MCF 10A (cell line): ENCODE results near the gene ZER1. TPM values are rescaled to one million over a fixed set of nuclear protein-coding genes. Genes with fewer than 3 reads are reported as not detected.

Experiments used
- BruUV-seq: library from RNA; stranded (reverse); fragments of 400-500 nt; replicated peaks from 2 replicates; lab custom pipeline; 2021; lab: Mats Ljungman, UMichigan
- CTCF ChIA-PET: fragments of 300-600 bp; sonication (Branson Sonifier 250); formaldehyde crosslinking; extraction: SDS; loops from one replicate; lab custom pipeline; 2021; ENCODE audit warnings: antibody characterized with exemption, inconsistent platforms; lab: Yijun Ruan, JAX
- POLR2A ChIA-PET: fragments of 300-600, 350-650 bp; sonication (Branson Sonifier 250); formaldehyde crosslinking; extraction: SDS; loops from one replicate; lab custom pipeline; 2020; ENCODE audit warnings: antibody characterized with exemption, inconsistent platforms; lab: Yijun Ruan, JAX
- DNase-seq: peaks from one replicate; pipeline ENCODE4 v3.0.0-alpha.2; 2018; ENCODE audit not compliant: unreplicated experiment
- H3K27ac Mint-ChIP-seq: one replicate; pipeline ENCODE4 v1.8.0; 2022; ENCODE audit warnings: mild to moderate bottlenecking, low read depth, mixed read lengths; ENCODE audit not compliant: unreplicated experiment
- H3K27me3 Mint-ChIP-seq: one replicate; pipeline ENCODE4 v1.8.0; 2022; ENCODE audit warnings: mixed read lengths; ENCODE audit not compliant: insufficient read depth, unreplicated experiment
- H3K36me3 Mint-ChIP-seq: one replicate; pipeline ENCODE4 v1.8.0; 2022; ENCODE audit warnings: mild to moderate bottlenecking, moderate library complexity, mixed read lengths; ENCODE audit not compliant: insufficient read depth, unreplicated experiment
- H3K4me1 Mint-ChIP-seq: one replicate; pipeline ENCODE4 v1.8.0; 2022; ENCODE audit warnings: mixed read lengths; ENCODE audit not compliant: insufficient read depth, unreplicated experiment
- H3K4me3 Mint-ChIP-seq: one replicate; pipeline ENCODE4 v1.8.0; 2022; ENCODE audit warnings: mild to moderate bottlenecking, moderate library complexity, mixed read lengths; ENCODE audit not compliant: unreplicated experiment
- H3K9me3 Mint-ChIP-seq: one replicate; pipeline ENCODE4 v1.8.0; 2022; ENCODE audit warnings: mixed read lengths; ENCODE audit not compliant: unreplicated experiment
- CTCF ChIP-seq: fragments of 200-600 bp; IDR thresholded peaks from one replicate; pipeline ENCODE4 v1.8.0; 2022; ENCODE audit warnings: antibody characterized with exemption, mild to moderate bottlenecking; ENCODE audit not compliant: unreplicated experiment
- intact Hi-C: fragments of 100-400 bp; cut with micrococcal nuclease; formaldehyde crosslinking; loops from 2 replicates; pipeline ENCODE4 v1.14.1; 2022
- total RNA-seq: library from RNA; stranded (reverse); gene quantifications from 2 replicates; pipeline ENCODE4 v1.2.3, GENCODE V29; 2022

ZER1 gene
- total RNA-seq, 1 experiment from 2014 or later, result 19.5 TPM

- TF ChIP-seq CTCF, result no peak
- H3K27ac Mint-ChIP-seq, result no peak overlapping the region
- BruUV-seq, result no TSS peak
- no peaks in the 10 kb centered on the region for H3K27me3 Mint-ChIP-seq
- H3K4me3 Mint-ChIP-seq, result no peak overlapping the region
- intact Hi-C loops, result no loop called here
- ChIA-PET CTCF (interaction anchor here (0.8 kb wide), 1 partner anchor 368 kb away, joined by 4 read pairs; no protein-coding TSS in a partner anchor), POLR2A (no interaction called here)
- no peak for DNase-seq
- H3K9me3 Mint-ChIP-seq, result no peaks in the 10 kb centered on the region
- peaks cover 26% of the 10 kb centered on the region for H3K36me3 Mint-ChIP-seq
- no peaks in the 10 kb centered on the region for H3K4me1 Mint-ChIP-seq
Measured at GRCh38 chr9:128731093-128731492, 40.6 kb downstream of the ZER1 start.

DNA sequence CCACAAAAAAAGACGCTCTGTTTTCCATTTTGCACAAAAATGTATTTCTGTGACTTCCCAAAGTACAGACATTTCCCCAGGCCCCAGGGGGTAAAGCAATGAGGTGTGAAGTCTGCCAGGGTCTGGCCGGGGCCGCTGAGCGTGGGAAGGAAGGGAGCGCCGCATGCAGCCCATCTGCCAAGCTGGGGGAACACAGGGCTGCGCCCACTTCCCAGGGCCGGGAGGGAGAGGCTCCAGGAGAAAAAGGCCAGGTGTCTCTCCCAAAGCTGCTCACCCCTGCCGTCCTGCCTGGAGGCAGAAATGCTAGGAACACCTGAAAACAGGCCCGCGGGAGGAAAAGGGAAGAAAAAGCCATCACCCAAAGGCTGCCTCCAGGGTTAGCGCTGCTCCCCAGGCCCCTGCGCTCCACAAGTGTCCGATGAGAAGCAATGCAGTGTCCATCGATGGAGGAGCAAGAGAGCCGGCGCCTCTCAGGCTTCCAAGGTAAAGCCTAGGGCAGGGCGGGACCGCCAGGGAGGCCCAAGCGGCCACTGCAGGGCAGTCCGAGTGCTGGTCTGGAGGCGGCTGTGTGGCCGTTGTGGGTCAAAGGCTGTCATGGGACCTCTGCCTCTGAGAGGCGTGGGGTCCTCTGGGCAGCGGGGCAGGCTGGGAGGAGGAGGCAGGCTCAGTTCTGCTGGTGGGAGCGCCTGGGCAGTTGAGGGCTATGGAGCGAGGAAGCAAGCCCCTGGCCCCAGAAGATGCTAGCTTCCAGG lies 41.8 kb downstream of the ZER1 start:
- TF ChIP-seq CTCF, result no peak
- no peak overlapping the region for H3K4me3 Mint-ChIP-seq
- no peaks in the 10 kb centered on the region for H3K9me3 Mint-ChIP-seq
- ChIA-PET POLR2A (no interaction called here), CTCF (no interaction called here)
- no TSS peak for BruUV-seq
- H3K27me3 Mint-ChIP-seq, result no peaks in the 10 kb centered on the region
- DNase-seq, result no peak
- H3K27ac Mint-ChIP-seq, result no peak overlapping the region
- H3K36me3 Mint-ChIP-seq, result peaks cover 17% of the 10 kb centered on the region
- intact Hi-C loops, result no loop called here
- H3K4me1 Mint-ChIP-seq, result peaks cover 2% of the 10 kb centered on the region

DNA sequence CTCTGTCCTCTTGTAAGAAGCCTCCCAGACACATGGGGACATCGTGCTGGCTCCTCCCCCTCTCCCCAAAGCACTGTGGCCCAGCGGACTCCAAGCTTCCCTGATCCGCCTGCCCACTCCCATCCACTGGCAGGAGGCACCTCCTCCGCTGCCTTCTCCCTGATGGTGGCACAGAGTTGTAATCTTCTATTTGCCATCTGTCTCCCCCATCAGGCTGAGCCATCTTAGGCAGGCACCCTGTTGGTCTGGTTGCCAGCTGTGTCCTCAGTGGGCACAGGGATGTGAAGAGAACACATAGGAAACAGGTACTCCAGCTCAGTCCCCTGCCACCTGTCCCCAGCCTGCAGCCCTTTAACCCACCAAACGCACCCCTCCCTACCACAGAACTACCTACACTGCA lies 42.4 kb downstream of the ZER1 start:
- CTCF ChIA-PET, result no interaction called here
- BruUV-seq, result no TSS peak
- POLR2A ChIA-PET, result no interaction called here
- intact Hi-C loops, result no loop called here
- H3K4me1 Mint-ChIP-seq, result peaks cover 8% of the 10 kb centered on the region
- H3K27ac Mint-ChIP-seq, result no peak overlapping the region
- no peak for TF ChIP-seq CTCF
- H3K4me3 Mint-ChIP-seq, result no peak overlapping the region
- peaks cover 15% of the 10 kb centered on the region for H3K36me3 Mint-ChIP-seq
- no peak for DNase-seq
- H3K9me3 Mint-ChIP-seq, result no peaks in the 10 kb centered on the region
- no peaks in the 10 kb centered on the region for H3K27me3 Mint-ChIP-seq

DNA sequence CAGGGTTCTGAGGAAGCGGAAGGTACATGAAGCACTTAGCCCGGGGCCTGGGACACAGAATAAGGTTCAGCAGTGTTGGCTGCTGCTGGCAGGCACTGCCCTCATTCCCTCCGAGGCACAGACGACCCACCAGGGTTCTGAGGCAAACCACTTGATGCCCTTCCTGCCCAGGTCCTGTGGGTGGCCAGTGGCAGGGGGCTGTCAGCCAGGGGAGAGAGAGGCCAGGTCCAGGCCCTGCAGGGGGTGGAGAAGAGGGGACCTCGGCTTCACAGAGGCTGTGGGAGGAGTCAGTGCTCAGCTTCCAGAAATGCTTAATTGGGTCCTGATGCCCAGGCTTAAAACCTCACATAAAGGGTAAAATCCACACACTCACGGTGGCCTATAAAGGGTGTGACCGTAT lies 43.4 kb downstream of the ZER1 start:
- Mint-ChIP-seq H3K27ac (no peak overlapping the region), H3K36me3 (peaks cover 14% of the 10 kb centered on the region), H3K4me1 (peaks cover 13% of the 10 kb centered on the region), H3K4me3 (no peak overlapping the region), H3K9me3 (no peaks in the 10 kb centered on the region), H3K27me3 (no peaks in the 10 kb centered on the region)
- no peak for DNase-seq
- no peak for TF ChIP-seq CTCF
- intact Hi-C loops, result no loop called here
- CTCF ChIA-PET, result interaction anchor here (1.4 kb wide), 1 partner anchor 26 kb away, joined by 3 read pairs; the partner anchor contains the start of gene PKN3
- POLR2A ChIA-PET, result no interaction called here
- BruUV-seq, result no TSS peak
